HG03354 (cell line): ENCODE data around the gene UBE2J2.

Experiments
- ATAC-seq: cut with Tn5 transposase; IDR thresholded peaks from one replicate; pipeline ENCODE4 v1.9.1; 2021; ENCODE audit warnings: mild to moderate bottlenecking; ENCODE audit not compliant: unreplicated experiment, poor library complexity, severe bottlenecking

The UBE2J2 gene

DNA sequence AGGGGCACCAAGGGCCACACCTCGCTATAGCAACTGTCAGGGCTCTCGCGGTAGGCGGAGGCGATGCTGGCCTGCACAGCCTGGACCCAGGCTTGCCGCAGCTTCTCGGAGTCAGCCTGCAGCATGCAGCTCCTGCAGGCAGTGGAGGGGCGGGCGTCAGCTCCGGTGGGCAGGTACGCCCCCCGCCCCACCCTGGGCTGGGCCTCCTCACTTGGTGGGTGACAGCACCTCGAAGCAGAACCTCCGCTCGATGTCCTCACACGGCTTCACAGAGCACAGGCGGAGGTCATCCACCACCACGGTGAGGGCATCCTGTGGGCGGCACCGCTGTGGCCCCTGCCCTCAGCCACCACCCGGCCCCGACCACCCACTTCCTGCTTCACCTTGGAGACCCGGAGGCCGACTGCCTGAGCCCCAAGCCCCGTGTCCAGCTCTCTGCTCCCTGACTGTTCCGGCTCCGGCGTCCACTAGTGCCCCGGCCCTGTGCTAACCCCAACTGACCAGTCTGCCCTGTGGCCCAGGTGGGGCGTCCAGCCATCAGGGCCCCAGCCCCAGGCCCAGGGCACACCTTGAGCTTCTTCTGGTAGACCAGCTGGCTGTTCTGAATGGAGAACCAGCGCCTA is 24.3 kb upstream of the UBE2J2 start:
- no peak for ATAC-seq

GRCh38 chr1:1296070-1297061 is 22.7 kb upstream of the UBE2J2 start:
- ATAC-seq: no peak

DNA sequence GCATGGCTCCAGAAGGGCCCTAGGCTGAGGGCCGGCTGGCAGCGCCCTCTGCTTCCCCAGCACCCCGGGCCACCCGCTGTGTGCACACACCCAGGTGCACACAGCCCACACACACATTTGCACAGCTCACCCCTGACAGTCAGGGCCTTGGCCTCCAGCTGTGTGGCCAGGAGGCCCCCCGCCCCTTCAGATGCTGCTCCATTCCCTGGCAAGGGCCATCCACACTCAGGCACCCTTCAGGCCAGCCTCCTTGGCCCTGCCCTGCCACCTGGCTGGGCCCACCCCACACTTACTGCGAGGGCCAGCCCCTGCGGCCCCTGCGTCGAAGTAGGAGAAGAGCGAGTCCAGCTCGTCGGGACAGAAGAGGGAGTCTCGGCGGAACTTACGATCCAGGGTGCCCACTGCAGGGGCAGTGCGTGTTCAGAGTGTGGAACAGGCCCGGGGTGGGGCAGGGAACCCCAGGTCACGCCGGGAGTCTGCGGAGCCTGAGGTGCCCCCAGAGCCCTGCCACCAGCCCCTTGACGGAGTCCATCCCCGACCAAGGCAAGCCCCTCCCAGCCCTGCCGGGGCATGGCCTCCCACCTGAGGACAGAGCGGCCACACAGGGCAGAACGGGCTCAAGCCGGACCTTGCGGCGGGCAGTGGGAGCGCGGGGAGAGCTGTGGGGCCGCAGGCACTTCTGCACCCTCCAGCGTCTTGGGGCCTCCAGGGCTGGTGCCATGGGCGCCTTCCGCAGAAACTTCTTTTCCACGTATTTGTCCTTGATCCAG is 21.7 kb upstream of the UBE2J2 start:
- no peak for ATAC-seq

DNA sequence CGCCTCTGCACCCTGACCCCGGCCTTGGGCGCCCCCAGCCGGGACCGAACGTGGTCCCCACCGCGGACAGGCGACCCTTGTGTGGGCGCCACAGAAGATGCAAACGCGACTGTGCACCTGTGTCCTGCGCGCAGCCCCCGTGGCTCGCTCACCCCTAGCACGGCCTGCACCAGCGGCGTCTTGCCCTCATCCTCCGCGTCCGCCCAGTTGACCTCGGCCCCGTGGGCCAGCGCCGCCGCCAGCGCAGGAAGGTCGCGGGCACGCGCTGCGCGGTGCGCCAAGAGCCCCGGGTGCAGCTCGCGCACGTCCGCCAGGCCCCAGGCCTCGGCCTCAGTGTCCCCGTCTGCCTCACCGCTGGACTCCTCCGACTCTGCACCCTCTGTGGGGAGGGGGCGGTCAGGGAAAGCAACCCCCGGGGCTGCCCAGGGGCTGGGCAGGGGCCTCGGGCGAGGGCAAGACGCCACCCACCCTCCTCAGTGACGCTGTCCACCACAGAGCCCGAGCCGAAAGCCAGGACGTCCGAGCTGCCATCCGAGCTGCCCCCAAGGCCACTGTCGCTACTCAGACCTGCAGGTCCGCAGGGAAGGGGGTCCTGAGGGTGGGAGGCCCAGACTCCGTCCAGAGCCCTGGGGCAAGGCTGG is 20.7 kb upstream of the UBE2J2 start:
- no peak for ATAC-seq

- no peak for ATAC-seq
These were observed 19.9 kb upstream of the UBE2J2 start for GRCh38 chr1:1293263-1294249.

DNA sequence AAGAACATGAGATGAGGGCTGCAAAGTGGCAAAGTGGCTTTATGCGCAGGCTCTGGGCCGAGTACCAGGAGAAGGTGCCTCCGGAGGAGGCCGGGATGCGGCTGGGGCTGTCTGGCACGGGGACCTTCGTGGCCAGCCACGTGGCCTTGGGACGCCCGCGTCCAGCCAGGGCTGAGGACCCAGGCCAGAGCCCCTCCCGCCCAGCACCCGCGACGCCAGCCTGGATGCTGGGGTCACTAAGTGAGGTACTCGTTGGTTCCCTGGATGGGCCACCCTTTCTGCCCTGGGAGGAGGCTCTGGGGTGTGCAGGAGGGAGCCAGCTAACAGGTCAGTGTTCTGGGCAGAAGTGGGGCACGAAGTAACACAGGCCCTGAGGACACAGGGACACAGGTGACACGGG is 19.2 kb upstream of the UBE2J2 start:
- no peak for ATAC-seq

- no peak for ATAC-seq
These were observed 18.8 kb upstream of the UBE2J2 start for GRCh38 chr1:1292442-1292779.

- ATAC-seq: peak; percentile 66
These were observed 18.1 kb upstream of the UBE2J2 start for GRCh38 chr1:1291548-1292441.

DNA sequence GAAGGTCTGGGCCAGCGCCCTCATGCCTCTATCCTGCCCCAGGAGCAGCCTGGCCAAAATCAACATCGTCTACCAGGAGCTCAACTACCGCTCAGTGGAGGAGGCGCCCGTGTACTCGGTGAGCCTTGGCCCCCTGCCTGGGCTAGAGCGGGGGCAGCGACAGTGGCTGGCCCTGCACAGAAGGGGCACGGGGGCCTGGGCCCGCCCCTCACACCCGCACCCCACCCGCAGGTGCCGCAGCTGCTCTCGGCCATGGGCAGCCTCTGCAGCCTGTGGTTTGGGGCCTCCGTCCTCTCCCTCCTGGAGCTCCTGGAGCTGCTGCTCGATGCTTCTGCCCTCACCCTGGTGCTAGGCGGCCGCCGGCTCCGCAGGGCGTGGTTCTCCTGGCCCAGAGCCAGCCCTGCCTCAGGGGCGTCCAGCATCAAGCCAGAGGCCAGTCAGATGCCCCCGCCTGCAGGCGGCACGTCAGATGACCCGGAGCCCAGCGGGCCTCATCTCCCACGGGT is 17.4 kb upstream of the UBE2J2 start:
- no peak for ATAC-seq

GRCh38 chr1:1290238-1290731 is 16.6 kb upstream of the UBE2J2 start:
- ATAC-seq: no peak

DNA sequence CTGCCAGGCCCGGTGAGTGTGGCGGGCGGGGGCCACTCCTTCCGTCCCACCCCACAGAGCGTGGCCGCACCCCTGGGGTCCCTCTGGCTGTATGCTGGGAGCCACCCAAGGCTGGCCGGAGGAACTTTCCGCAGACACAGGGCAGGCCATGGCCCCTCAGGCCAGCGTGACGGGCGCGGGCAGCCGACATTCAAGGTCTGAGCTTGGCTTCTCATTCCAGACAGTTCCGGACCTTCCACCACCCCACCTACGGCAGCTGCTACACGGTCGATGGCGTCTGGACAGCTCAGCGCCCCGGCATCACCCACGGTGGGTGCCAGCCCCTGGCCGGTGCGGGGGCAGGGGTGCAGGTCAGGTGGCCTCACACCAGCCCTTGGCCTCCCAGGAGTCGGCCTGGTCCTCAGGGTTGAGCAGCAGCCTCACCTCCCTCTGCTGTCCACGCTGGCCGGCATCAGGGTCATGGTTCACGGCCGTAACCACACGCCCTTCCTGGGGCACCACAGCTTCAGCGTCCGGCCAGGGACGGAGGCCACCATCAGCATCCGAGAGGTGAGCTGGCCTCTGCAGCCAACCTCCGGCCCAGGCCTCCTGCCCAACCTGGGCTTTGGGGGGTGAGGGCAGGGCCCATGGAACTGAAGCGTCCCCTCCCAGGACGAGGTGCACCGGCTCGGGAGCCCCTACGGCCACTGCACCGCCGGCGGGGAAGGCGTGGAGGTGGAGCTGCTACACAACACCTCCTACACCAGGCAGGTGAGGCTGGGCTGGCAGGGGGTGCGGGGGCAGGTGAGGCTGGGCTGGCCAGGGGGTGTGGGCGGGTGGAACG is 13.8 kb upstream of the UBE2J2 start:
- no peak for ATAC-seq

GRCh38 chr1:1286313-1287261 is 12.9 kb upstream of the UBE2J2 start:
- no peak for ATAC-seq

DNA sequence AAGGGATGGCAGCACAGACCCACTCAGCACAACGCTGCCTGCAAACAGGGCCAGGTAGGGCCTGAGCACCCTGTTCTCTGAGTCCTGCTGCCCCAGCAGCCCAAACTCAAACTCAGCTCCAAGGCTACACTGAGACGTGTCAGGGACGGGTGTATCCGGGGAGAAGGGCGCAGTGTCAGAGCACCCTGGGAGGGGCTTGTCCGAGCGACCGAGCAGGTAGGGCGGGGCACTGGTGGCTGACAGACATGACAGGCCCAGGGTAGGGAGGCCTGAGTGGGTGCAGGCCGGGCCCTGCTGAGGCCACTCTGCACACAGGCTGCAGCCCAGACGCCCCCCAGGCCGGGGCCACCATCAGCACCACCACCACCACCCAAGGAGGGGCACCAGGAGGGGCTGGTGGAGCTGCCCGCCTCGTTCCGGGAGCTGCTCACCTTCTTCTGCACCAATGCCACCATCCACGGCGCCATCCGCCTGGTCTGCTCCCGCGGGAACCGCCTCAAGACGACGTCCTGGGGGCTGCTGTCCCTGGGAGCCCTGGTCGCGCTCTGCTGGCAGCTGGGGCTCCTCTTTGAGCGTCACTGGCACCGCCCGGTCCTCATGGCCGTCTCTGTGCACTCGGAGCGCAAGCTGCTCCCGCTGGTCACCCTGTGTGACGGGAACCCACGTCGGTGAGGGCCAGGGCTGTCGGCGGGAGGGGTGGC is 12.1 kb upstream of the UBE2J2 start:
- no peak for ATAC-seq

- ATAC-seq: no peak
These were observed 11.5 kb upstream of the UBE2J2 start for GRCh38 chr1:1285102-1285571.
